Hepatic stellate cell (primary cell): Measurements from ENCODE around the gene TRMT11.
"Not testable (repeated sequence)": the region's sequence is repeated elsewhere in the genome, so short reads cannot be mapped to it uniquely, and the experiment has no call there.

Experiments
- DNase-seq: peaks from one replicate; pipeline ENCODE4 v3.0.0; 2011; ENCODE audit warnings: low spot score

Gene TRMT11

DNA sequence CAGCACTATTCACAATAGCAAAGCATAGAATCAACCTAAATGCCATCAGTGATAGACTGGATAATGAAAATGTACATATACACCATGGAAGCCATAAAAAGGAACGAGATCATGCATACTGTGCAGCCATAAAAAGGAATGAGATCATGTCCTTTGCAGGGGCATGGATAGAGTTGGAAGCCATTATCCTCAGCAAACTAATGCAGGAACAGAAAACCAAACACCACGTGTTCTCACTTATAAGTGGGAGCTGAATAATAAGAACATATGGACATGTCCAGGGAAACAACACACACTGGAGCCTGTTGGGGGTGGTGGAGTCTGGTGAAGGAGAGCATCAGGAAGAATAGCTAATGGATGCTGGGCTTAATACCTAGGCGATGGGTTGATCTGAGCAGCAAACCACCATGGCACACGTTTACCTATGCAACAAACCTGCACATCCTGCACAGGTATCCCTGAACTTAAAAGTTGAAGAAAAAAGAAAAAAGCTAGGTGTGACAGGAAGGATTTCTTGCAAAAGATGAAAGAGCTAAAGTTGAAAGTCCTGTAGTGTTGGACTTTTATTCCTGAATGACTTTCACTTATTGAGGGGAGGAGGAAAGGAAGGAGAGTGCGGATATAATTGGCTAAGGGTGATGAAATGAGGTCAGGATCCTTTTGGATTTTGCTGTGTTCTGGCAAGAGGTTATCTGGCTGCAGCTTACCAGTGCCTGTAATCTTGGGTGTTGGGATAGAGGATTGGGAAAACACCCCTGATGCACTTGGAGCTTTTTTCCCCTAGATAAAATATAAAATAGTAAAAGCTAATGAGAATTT, 8.5 kb downstream of the TRMT11 start:
- DNase-seq, result no peak

DNA sequence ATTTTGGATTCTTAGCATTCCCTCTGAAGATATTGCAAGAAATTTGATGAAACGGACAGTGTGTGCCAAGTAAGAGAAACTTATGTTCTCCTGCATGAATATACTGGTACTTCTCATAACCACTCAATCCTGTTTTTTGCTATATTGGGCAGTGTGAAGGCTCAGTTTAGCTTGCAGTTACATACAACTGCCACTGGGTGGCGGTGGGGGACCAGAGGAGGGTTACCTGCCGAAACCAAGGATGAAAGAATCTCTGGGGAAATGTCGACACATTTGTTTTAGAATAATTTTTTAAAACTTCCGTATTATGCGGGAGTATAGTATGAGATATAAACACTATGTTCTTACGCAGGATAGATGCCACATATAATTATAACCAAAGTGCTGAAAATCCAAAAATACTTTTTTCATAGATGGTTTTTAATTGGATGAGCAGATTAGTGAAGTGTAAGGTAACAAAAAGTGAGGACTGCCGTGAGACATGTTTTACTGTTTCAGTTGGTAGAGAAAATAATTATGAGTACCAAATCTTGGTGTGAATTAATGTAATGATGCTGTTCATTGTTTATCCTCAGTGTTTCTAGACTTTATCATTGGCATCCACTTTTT, 9.7 kb downstream of the TRMT11 start:
- peak; percentile 32 for DNase-seq

DNA sequence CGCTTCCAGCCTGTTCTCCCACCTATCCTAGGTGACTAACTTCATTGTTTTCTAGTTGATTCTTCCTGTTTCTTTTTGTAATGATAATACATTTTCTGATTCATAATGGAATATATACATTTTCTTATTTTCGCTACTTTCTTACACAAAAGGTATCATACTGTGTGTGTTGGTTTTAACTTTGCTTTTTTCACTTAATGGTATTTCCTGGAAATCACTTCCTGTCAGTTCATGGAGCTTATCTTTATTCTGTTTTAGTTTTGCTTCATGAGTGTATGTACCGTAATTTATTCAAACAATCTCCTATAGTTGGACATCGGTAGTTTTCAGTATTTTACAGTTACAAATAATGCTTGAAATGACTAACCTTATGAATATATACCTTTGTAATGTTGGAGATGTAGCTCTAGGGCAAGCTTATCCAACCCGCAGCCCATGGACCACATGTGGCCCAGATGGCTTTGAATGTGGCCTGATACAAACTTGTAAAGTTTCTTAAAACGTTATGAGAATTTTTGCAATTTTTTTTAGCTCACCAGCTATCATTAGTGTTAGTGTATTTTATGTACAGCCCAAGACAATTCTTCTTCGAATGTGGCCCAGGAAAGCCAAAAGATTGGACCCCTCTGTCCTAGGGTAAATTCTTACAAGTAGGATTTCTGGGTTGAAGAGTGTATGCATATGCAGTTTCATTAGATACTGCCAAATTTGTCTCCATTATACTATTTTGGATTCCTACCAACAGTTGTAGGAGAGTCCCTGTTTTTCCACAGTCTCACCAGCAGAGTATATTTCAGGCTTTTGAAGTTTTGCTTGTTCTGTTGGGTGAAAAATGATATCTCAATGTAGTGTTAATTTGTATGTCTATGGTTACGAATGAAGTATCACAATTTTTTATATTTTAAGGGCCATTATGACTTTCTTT, 16.7 kb downstream of the TRMT11 start:
- DNase-seq, result no peak

DNA sequence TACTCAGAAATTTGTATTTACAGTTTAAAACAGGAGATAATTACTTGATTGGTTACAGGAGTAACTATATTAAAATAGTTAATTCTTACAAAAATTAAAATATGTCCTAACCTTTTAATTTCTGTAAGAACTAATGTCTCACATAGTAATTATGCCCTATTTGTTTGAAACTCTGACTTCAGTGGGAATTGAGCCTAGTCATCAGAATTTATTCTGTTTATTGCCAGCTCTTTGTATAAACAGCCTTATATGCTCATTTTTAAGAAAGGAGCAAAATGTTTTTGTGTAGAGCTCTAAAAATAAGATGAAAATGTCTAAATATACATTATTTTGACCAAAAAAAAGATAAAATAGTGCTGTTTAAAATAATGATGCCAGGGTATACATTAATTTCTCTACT, 21.5 kb downstream of the TRMT11 start:
- no peak for DNase-seq

DNA sequence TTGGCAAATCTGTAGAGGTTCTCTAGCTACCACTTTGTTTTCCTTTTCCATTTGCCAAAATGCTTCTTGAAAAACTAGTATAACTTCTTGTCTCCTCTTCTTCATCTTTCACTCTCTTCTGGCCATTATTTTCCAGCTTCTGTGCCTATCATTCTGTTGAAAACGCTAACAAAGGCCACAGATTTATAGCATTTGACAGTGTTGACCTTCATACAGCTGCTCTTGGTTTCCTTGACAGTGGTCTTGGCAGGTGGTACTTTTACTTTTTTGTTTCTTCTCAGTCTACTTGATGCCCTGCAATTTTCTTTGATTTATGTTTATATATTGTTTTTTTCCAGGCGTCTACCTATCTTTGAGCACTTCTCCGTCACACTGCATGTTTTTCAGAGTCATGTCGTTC, 23.7 kb downstream of the TRMT11 start:
- no peak for DNase-seq

DNA sequence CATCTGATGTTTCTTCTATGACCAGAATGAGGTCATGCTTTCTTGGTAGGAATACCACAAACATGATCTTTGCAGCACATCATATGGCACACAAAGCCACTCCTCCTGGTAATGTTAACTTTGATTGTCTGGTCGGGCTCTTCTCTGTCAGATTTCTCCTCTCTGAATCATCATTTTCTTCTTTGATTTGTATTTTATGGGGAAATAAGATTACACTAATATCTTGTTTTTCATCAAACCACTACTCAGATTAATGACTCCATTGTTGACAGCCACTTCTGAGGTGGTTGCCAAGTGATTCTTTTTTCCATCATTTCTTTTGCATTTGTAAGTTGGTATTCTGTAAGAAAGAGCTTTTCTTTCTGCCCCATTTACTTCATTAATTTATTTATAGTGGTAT, 29.5 kb downstream of the TRMT11 start:
- DNase-seq, result no peak

DNA sequence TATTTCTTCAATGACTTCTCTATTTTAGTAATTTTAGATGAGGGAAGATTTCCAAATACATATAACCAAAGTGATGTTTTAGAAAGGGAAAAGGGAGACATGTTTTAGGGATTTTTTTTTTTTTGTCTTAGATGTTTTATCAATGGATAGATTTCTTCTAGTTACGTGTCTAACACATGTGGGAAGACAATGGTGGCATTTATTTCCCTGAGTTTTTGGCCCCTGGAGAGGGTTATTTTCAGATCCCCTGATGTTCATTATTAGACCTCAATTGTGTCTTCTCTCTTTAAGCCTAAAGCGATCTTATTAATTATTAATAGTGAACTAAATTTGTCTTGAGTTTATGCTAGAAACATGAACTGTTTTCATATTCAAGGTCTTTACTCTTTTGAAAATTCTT, 30.3 kb downstream of the TRMT11 start:
- DNase-seq, result no peak

DNA sequence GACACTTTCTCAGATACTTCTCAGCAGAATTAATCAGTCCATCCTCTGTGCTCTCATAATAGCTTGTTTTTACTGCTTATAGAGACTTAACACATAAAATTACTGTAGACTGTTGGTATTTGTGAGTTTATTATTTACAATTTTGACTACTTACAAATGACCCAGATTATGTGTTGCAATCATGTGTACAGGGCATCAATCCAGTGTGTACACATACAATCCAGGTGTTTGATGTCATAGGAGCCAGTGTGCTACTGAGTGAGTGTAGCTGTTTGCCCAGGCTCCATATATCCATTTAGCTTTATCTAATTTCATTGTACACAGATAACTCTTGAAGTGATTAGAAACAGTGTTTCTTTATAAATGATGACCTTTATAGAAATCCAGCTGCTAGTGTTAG, 31.3 kb downstream of the TRMT11 start:
- no peak for DNase-seq

DNA sequence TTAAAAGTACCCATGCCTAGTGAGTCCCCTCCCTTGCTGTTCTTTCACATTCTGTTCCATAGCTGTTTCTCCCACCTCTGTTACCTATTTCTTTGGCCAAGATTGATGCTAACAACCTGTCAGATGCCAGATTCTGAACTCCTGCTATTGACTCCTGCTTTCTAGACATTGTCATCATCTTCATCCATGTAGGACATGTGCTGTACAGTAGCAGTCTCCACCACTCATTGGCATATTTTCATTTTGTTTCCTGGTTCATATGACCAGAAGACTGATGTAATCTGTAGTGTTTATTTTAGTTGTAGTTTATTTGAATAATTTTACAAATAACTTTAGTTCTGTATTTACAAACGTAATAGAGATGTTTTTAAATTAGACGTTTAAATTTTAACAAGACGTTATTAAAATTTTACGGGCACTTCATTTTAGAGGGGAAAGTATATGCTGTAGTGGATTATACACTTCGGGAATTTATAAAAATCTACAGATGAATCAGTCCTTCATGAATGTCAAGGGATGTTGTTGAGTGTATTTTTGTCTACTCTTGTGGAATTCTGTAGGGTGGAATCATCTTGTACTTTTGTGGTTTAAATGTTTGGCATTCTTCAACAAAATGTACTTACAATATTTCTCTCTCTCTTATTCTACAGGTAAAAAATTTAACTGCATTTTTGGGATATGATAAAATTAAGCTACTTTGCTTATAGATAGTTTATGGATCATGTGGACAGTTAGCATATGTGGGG, 34.1 kb downstream of the TRMT11 start:
- DNase-seq, result no peak

DNA sequence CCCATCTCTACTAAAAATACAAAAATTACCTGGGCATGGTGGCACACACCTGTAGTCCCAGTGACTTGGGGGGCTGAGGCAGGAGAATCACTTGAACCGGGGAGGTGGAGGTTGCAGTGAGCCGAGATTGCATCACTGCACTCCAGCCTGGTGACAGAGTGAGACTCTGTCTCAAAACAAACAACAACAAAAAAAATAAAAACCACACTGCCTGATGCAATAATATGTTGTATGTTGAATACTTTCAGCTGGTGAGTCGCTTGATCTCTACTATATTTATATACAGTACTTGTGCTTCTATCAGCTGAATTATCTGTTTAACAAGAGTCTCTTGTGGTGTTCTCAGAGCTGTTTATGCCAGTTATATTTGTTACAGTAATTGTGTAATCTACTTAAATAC, 37.1 kb downstream of the TRMT11 start:
- DNase-seq, result not testable (repeated sequence)

DNA sequence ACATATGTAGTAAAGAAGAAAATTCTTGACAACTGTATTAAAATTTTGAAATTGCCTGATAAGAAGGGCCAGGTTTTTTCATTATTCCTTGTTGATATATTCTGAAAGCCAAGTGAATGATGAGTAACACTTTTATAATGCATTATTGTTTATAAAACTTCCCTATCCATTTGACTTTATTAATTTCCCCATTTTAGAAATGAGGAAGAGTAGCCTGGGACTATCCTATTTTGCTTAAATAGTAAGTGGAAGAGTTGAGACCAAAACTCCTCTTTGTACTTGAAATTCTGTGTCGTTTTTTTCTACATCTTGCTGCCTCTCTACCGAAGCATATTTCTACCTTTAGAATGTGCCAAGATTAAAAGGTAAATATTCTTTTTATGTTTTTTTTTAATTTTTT, 39.7 kb downstream of the TRMT11 start:
- no peak for DNase-seq

DNA sequence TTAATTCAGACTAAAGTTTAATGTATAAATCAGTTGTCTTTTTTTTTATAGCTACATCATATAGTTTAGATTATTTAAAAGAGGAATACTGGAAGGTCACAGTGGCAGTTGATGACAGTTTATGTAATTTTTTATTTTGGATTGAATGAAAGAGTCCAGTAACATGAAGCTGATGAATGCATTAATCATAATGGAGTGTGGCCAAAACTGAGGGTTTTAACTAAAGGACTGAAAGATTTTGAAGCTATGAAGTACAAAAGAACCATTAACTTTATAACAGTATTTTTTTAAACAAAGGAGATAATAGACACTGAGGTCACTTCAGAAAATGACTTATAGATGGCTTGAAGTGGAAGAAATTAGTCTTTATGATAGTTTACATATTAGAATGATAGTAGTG, 41.3 kb downstream of the TRMT11 start:
- DNase-seq, result no peak

DNA sequence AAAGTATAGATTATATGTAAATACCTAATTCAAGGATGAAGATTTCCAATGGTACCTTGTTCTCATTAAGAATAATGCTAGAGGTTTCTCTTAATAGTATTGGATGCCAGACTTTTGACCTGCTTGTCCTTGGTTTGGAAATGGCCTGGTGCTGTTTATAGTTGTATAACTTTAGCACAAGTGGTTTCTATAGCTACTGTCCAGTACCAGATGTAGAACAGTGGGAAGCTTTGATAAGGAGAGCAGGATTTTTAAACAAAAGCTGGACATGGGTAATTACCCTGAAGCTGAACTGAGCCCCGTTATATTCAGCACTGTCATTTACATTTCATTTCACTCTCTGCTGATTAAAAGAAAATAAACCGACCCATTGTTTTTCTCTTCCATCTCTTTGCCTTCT, 43.7 kb downstream of the TRMT11 start:
- DNase-seq, result no peak

DNA sequence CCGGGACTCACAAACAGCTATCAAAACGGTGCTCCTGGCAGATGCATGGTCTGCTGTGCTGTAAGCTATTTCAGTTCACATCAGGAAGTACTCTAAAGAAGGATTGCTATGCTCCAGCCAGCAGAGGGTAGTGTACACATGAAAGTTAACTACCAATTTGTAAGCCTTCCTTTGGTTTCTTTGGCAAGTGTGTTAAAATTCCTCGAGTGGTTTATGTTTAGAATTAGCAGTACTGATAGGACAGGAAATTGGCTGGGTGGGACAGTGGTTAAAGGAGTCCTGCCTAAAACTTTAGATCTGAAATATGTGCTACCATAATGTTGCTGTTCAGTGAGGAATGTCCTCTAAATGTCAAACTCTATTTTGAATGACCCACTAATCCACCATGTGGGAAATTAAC, 47.4 kb downstream of the TRMT11 start:
- peak; percentile 60 for DNase-seq

DNA sequence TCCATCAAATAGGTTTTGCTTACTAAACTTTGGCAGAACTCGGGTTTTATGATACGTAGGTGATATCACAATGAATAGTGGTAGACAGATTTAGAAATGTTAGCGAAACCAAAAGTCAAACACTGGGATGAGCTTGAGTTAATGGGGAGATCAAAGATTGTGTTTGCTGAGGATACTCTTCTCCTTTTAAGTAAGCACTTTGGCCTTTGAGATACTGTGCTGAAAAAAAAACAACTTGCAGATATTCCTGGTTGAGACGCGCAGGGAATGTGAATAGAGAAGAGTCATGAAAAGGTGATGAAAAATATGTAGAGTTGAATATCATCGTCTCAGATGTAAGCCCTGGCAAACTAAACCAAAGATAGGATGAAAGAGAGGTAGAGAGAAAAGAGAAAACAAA, 48.3 kb downstream of the TRMT11 start:
- DNase-seq, result no peak

DNA sequence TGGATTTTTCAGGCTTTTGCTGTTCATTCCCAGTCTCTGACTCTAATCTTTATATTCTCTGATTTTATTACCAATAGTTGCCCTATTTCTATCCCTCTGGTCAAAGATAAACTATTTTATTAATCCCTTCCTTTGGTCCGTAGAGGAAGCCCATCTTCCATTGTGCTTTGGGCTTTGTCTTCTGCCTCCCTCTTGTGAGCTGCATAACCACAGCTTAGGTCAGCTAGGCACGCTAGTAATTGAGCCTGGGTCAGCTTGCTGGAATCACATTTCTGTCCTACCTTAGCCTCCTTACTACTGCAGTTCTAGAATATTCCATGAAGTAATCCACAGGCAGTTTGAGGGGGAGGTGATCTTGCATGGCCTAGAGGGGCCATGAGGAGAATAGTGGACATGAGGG, 49.4 kb downstream of the TRMT11 start:
- no peak for DNase-seq

DNA sequence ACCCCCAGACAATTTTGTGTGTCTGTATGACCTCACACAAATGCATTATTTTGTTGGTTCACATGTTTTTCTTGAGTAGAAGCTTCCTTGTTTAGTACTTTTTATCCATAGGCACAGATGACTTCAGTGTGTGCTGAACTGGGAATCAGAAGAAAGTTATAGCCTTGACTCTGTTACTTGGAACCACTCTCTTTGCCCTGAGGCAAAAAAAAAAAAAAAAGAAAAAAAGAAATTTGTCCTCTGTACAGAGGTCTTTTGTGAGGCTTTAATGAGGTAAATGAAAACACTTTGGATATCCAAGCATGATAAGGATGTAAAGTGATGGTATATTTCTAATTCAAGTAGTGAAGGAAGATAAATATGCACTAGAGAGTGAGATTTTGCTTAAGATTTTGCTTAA, 51.9 kb downstream of the TRMT11 start:
- no peak for DNase-seq

DNA sequence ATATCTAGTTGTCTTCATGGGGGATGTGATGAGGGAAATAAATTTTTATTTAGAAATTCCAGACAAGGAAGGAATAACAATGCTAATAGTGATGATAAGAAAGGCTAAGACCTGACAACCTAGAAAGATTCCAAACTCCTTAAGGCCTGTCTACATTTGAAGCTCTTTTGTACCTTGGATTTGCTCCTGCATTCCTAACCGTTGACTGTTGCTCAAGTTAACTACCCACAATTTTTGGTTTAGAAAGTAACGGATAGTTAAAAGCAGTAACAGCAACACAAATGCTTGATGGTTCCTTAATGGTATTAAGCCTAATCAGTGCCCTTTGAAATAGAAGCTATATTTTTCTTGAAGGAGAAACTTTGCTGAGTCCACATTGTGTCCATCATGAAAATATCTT, 52.9 kb downstream of the TRMT11 start:
- DNase-seq, result no peak

DNA sequence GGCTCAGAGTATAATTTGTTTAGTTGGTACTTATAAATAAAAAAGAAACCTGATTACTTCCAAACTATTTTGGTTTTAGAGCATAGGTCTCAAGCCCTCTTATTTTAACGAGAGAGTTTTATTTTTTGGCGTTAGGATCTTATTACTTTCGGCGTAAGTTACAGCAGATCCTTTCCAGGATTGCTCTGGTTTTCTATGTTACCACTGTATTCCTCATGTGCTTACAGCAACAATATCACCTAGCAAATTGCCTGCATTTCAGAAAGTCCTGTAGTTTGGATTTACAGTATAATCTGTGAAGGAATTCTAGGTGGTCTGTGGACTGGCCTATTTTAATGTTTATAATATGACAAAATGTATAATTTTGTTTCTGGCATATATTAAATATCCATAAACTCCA, 54.1 kb downstream of the TRMT11 start:
- no peak for DNase-seq

DNA sequence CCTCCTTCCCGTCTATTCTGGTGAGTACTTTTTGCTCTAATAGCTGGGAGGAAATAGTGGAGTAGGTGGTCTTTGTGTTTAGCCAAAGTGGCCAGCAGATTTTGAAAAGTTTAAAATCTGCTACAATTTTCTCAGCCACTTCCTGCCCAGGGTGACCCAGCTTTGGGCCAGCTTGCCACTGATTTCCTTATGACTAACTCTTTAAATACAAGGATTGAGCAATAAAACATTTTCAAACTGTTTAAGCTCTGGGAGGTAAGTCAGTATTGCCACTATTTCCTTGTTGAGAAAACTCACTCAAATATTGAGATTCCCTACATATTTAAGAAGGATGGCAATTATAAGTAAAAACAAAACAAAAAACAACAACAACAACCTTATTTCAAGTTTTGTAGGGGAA, 54.5 kb downstream of the TRMT11 start:
- DNase-seq, result peak; percentile 30

DNA sequence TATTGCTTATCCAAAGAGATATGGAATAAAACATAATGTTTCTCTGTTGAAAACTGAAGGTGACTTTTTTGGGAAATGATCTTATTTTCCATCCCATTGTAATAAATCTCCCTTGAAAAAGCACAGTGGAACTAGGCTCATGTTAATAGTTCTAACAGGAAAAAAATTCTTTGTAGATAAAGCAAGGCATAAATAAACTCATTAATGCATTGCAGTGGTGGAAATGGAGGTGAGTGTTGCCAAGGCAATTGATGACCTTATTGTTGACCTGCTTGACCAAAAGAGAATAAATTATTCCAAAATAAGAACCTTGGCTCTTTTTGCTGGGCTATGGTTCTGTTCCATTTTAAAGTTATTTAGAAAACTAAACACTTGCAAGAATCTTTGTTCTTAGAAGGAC, 55.2 kb downstream of the TRMT11 start:
- DNase-seq, result no peak

DNA sequence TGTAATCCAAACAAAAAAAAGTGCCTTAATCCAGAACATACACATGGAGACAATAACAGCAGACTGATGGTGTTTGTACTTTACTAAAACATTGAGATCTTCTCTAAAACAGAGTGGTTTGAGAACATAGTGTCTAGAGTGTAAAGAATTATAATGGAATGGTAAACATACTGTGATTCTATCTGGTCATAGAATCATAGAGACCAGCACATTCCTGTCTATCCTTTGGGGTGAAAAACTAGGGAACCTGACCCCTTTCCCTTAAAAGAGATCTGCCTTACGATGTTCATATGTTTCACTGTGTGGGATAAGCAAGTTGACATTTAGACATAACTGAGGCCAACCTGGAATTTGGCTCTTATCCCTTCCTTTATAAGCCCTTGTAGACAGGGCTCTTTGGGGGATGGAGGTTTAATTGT, 55.7 kb downstream of the TRMT11 start:
- DNase-seq, result no peak
